ENCODE measurements around the gene FHIT. TPM values are rescaled to one million over a fixed set of nuclear protein-coding genes. Genes with fewer than 3 reads are reported as not detected.

FHIT gene
- total RNA-seq, 1 experiment from 2014 or later: 9.8 TPM

DNA sequence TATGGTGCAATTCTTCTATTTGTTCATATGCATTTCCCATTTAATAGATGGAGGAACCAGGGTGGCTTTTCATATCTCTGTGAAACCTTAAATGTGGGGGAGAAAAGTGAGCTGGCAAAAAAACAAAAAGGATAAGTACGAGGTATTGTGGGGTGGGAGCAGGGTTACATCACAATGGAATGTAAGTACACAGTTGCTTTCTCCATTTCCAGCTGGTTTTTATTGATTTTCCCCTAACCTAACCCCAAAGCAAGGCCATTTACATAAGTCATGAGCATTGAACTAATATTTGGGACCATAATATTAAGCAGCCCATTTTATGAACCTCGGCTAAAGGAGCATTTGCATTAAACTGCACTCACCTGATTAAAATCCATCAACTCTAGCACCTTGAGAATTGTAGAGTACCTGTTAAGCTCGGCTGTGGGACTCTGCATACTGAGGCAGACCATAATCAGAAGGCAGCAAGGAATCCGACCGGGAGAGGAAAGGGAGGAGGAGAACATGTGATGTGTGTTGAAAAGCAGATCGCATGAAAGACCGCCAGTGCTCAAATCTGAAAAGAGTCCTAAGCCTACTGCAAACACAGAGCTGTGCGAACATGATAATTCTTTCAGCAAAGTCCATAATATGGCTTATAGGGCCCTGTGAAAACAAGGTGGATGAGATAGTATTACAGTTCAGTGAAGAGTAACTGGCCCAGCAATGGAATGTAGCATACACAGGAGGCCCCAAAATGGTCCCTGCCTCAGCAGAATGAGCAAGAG, 513.4 kb downstream of the FHIT start:
- Histone ChIP-seq H3K4me1 (replicated peaks; ENCODE audit: insufficient read depth) (no peaks in the 10 kb centered on the region), H3K9me2 (ENCODE audit: insufficient read depth) (no peaks in the 10 kb centered on the region), H4K20me1 (ENCODE audit: insufficient read depth) (no peaks in the 10 kb centered on the region), H3K27me3 (ENCODE audit: insufficient read depth, low read depth) (no peaks in the 10 kb centered on the region), H3K4me3 (no peak overlapping the region), H2AFZ (no peak overlapping the region), H3K36me3 (ENCODE audit: low read depth) (no peaks in the 10 kb centered on the region), H3K9me3 (ENCODE audit: insufficient read depth, low read depth) (no peaks in the 10 kb centered on the region), H3F3A (ENCODE audit: insufficient read depth, low read depth) (no peaks in the 10 kb centered on the region), H3K4me2 (no peak overlapping the region), H3K79me2 (ENCODE audit: low read depth) (no peaks in the 10 kb centered on the region), H3K27ac (no peak overlapping the region)
- no peak for DNase-seq
- CTCF ChIA-PET: no interaction called here
- TF ChIP-seq, protein P1, sequence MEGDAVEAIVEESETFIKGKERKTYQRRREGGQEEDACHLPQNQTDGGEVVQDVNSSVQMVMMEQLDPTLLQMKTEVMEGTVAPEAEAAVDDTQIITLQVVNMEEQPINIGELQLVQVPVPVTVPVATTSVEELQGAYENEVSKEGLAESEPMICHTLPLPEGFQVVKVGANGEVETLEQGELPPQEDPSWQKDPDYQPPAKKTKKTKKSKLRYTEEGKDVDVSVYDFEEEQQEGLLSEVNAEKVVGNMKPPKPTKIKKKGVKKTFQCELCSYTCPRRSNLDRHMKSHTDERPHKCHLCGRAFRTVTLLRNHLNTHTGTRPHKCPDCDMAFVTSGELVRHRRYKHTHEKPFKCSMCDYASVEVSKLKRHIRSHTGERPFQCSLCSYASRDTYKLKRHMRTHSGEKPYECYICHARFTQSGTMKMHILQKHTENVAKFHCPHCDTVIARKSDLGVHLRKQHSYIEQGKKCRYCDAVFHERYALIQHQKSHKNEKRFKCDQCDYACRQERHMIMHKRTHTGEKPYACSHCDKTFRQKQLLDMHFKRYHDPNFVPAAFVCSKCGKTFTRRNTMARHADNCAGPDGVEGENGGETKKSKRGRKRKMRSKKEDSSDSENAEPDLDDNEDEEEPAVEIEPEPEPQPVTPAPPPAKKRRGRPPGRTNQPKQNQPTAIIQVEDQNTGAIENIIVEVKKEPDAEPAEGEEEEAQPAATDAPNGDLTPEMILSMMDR (conservative IDR thresholded peaks at IDR 0.05): no peak
- no peak for TF ChIP-seq EZH2 (IDR thresholded peaks at IDR 0.05; ENCODE audit: low read depth)
- POLR2A ChIA-PET (ENCODE audit: unreplicated experiment): no interaction called here
- intact Hi-C loops (cut with micrococcal nuclease; ENCODE audit: unreplicated experiment): no loop called here
- BruUV-seq (replicated peaks): no TSS peak

DNA sequence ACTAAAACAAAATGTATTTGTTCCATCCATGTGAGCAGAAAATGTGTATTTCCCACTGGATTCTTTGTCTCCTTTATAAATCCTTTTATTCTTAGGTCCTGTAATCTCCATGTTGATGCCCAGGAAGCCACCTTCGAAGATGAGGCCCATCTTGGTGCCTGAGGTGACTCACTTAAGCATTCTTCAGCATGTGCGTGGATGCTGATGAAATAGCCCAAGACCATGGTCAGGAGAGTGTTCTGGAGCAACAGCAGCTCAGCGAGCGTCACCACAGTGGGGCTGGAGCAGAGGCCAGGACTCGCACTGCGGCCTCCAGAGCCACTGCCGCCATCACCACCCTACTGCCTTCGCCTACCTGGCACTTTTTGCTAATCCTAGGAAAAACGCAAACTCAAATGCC, 520.9 kb downstream of the FHIT start:
- no peaks in the 10 kb centered on the region for H3K4me1 ChIP-seq (replicated peaks; ENCODE audit: insufficient read depth)
- intact Hi-C loops (cut with micrococcal nuclease; ENCODE audit: unreplicated experiment): no loop called here
- TF ChIP-seq, protein P1 (conservative IDR thresholded peaks at IDR 0.05): no peak
- TF ChIP-seq EZH2 (IDR thresholded peaks at IDR 0.05; ENCODE audit: low read depth): no peak
- H3K4me3 ChIP-seq: no peak overlapping the region
- no peaks in the 10 kb centered on the region for H3F3A ChIP-seq (ENCODE audit: insufficient read depth, low read depth)
- H2AFZ ChIP-seq: no peak overlapping the region
- H3K4me2 ChIP-seq: no peak overlapping the region
- no peaks in the 10 kb centered on the region for H4K20me1 ChIP-seq (ENCODE audit: insufficient read depth)
- ChIA-PET CTCF (no interaction called here), POLR2A (ENCODE audit: unreplicated experiment) (no interaction called here)
- H3K9me3 ChIP-seq (ENCODE audit: insufficient read depth, low read depth): no peaks in the 10 kb centered on the region
- no peaks in the 10 kb centered on the region for H3K27me3 ChIP-seq (ENCODE audit: insufficient read depth, low read depth)
- no TSS peak for BruUV-seq (replicated peaks)
- no peak for DNase-seq
- no peak overlapping the region for H3K27ac ChIP-seq
- H3K36me3 ChIP-seq (ENCODE audit: low read depth): no peaks in the 10 kb centered on the region
- no peaks in the 10 kb centered on the region for H3K9me2 ChIP-seq (ENCODE audit: insufficient read depth)
- no peaks in the 10 kb centered on the region for H3K79me2 ChIP-seq (ENCODE audit: low read depth)

DNA sequence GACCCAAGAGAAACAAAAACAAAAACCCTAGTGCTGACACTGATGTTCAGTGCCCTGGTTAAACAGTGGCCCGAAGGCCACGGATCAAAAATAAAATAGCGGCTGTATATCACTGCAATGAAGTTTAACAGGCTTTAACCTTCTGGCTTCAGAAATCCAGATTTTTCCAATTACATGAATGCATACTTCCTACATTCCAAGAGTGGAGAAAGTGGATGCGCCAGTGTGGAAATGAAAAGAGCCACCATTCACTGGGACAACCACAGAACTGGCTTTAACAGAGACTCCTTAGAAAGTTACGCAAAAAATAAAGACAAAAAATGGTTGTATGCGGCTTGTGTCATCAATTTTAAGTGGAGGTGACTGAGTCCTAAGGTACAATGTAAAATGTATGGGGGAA, 522.2 kb downstream of the FHIT start:
- H3F3A ChIP-seq (ENCODE audit: insufficient read depth, low read depth): no peaks in the 10 kb centered on the region
- H3K9me3 ChIP-seq (ENCODE audit: insufficient read depth, low read depth): no peaks in the 10 kb centered on the region
- no peaks in the 10 kb centered on the region for H3K36me3 ChIP-seq (ENCODE audit: low read depth)
- H4K20me1 ChIP-seq (ENCODE audit: insufficient read depth): no peaks in the 10 kb centered on the region
- no peak for DNase-seq
- ChIA-PET CTCF (no interaction called here), POLR2A (ENCODE audit: unreplicated experiment) (no interaction called here)
- no peaks in the 10 kb centered on the region for H3K9me2 ChIP-seq (ENCODE audit: insufficient read depth)
- no peak overlapping the region for H2AFZ ChIP-seq
- H3K79me2 ChIP-seq (ENCODE audit: low read depth): no peaks in the 10 kb centered on the region
- no peak overlapping the region for H3K4me2 ChIP-seq
- no peak overlapping the region for H3K4me3 ChIP-seq
- no peaks in the 10 kb centered on the region for H3K27me3 ChIP-seq (ENCODE audit: insufficient read depth, low read depth)
- no TSS peak for BruUV-seq (replicated peaks)
- intact Hi-C loops (cut with micrococcal nuclease; ENCODE audit: unreplicated experiment): no loop called here
- H3K27ac ChIP-seq: no peak overlapping the region
- TF ChIP-seq, protein P1 (conservative IDR thresholded peaks at IDR 0.05): no peak
- TF ChIP-seq EZH2 (IDR thresholded peaks at IDR 0.05; ENCODE audit: low read depth): no peak
- no peaks in the 10 kb centered on the region for H3K4me1 ChIP-seq (replicated peaks; ENCODE audit: insufficient read depth)

Data from PC-9 (cell line).